SK-N-SH (cell line): ENCODE measurements around the gene UNC50. TPM values are rescaled to one million over a fixed set of nuclear protein-coding genes. Genes with fewer than 3 reads are reported as not detected.

Experiments
- CTCF ChIA-PET: fragments of 300-600, 350-600 bp; formaldehyde crosslinking; extraction: SDS; loops from one replicate; lab custom pipeline; 2021; lab: Yijun Ruan, JAX
- POLR2A ChIA-PET: fragments of 350-600 bp; sonication (Branson Sonifier 250); formaldehyde crosslinking; extraction: SDS; loops from one replicate; lab custom pipeline; 2020; ENCODE audit warnings: antibody characterized with exemption, inconsistent platforms; lab: Yijun Ruan, JAX
- DNase-seq: peaks from one replicate; pipeline ENCODE4 v3.0.0; 2012
- H2AFZ ChIP-seq: fragments of 200-600 bp; sonication (generic); 2 replicates; pipeline ENCODE4 v1.8.1; 2016; ENCODE audit warnings: antibody characterized with exemption, mild to moderate bottlenecking, low read depth
- H3F3A ChIP-seq: fragments of 200-600 bp; sonication (generic); replicated peaks from 2 replicates; pipeline ENCODE3; 2016; ENCODE audit warnings: antibody characterized with exemption, mild to moderate bottlenecking; ENCODE audit not compliant: insufficient read depth
- H3K27ac ChIP-seq, 2 experiments: fragments of 200-500 bp in 1 of 2; fragments of 200-600 bp in 1 of 2; sonication (Bioruptor generic) in 1 of 2; sonication (generic), shearing (Covaris generic) in 1 of 2; 2 replicates each; pipeline versions ENCODE4 v1.5.1 to v1.6.1; 2014 to 2016; ENCODE audit warnings: low read depth in 2 of 2, inconsistent platforms in 1 of 2, low read length in 1 of 2, mild to moderate bottlenecking in 1 of 2, mixed read lengths in 1 of 2
- H3K27me3 ChIP-seq: fragments of 200-600 bp; sonication (generic), shearing (Covaris generic); 2 replicates; pipeline ENCODE4 v1.6.1; 2016; ENCODE audit warnings: mixed run types; ENCODE audit not compliant: insufficient read depth
- H3K36me3 ChIP-seq, 2 experiments: fragments of 200-500 bp in 1 of 2; fragments of 200-600 bp in 1 of 2; sonication (Bioruptor generic) in 1 of 2; sonication (generic) in 1 of 2; replicated peaks in 1 of 2; 2 replicates each; pipeline versions ENCODE3 to v1.5.1; 2014 to 2016; ENCODE audit warnings: low read length in 1 of 2, mild to moderate bottlenecking in 1 of 2; ENCODE audit not compliant: insufficient read depth in 2 of 2, control insufficient read depth in 1 of 2
- H3K4me1 ChIP-seq, 2 experiments: fragments of 200-500 bp in 1 of 2; fragments of 200-600 bp in 1 of 2; sonication (Bioruptor generic) in 1 of 2; sonication (generic), shearing (Covaris generic) in 1 of 2; 2 replicates each; pipeline versions ENCODE4 v1.5.1 to v1.6.1; 2014 to 2016; ENCODE audit warnings: low read depth in 1 of 2, low read length in 1 of 2, mixed run types in 1 of 2; ENCODE audit not compliant: insufficient read depth in 2 of 2, control insufficient read depth in 1 of 2
- H3K4me2 ChIP-seq: fragments of 200-600 bp; sonication (generic), shearing (Covaris generic); 2 replicates; pipeline ENCODE4 v1.6.1; 2017; ENCODE audit warnings: mixed run types
- H3K4me3 ChIP-seq, 2 experiments: fragments of 200-500 bp in 1 of 2; fragments of 200-600 bp in 1 of 2; sonication (Bioruptor generic) in 1 of 2; sonication (generic), shearing (Covaris generic) in 1 of 2; 2 replicates each; pipeline versions ENCODE4 v1.5.1 to v1.8.1; 2014 to 2016; ENCODE audit warnings: low read depth in 2 of 2, inconsistent platforms in 1 of 2, low read length in 1 of 2, mild to moderate bottlenecking in 1 of 2, mixed read lengths in 1 of 2, moderate library complexity in 1 of 2
- H3K79me2 ChIP-seq: fragments of 200-600 bp; sonication (generic); 2 replicates; pipeline ENCODE4 v1.8.1; 2017; ENCODE audit warnings: mild to moderate bottlenecking; ENCODE audit not compliant: insufficient read depth
- H3K9ac ChIP-seq: fragments of 200-600 bp; sonication (generic); 2 replicates; pipeline ENCODE4 v1.6.1; 2017; ENCODE audit warnings: mixed run types
- H3K9me2 ChIP-seq: fragments of 200-600 bp; sonication (generic); 2 replicates; pipeline ENCODE4 v1.6.1; 2017; ENCODE audit warnings: mixed run types
- H3K9me3 ChIP-seq: fragments of 200-600 bp; sonication (generic); 2 replicates; pipeline ENCODE4 v1.6.1; 2017; ENCODE audit warnings: mixed run types, mild to moderate bottlenecking, moderate library complexity
- H4K20me1 ChIP-seq: fragments of 200-600 bp; sonication (generic); 2 replicates; pipeline ENCODE4 v1.6.1; 2017; ENCODE audit warnings: mild to moderate bottlenecking, mixed run types; ENCODE audit not compliant: insufficient read depth
- ELF1 ChIP-seq: IDR thresholded peaks from 2 replicates; pipeline ENCODE4 v1.4.0; 2012
- FOXM1 ChIP-seq: IDR thresholded peaks from 2 replicates; pipeline ENCODE4 v1.4.0; 2012; ENCODE audit warnings: low read depth, mild to moderate bottlenecking
- GABPA ChIP-seq: IDR thresholded peaks from 2 replicates; pipeline ENCODE4 v1.4.0; 2012; ENCODE audit warnings: low read depth, mild to moderate bottlenecking
- GATA2 ChIP-seq: sonication (generic); formaldehyde crosslinking; IDR thresholded peaks from 2 replicates; pipeline ENCODE4 v1.5.0; 2020; ENCODE audit warnings: mild to moderate bottlenecking, missing genetic modification reagents
- MEF2A ChIP-seq: IDR thresholded peaks from 2 replicates; pipeline ENCODE4 v1.4.0; 2012; ENCODE audit warnings: low read depth, borderline replicate concordance
- POLR2AphosphoS5 ChIP-seq: IDR thresholded peaks from 2 replicates; pipeline ENCODE4 v1.6.1; 2012; ENCODE audit warnings: low read depth, low read length
- RCOR1 ChIP-seq: fragments of 150-350 bp; IDR thresholded peaks from 2 replicates; pipeline ENCODE4 v1.6.1; 2017; ENCODE audit warnings: antibody characterized with exemption, low read length
- RXRA ChIP-seq: IDR thresholded peaks from 2 replicates; pipeline ENCODE4 v1.4.0; 2012; ENCODE audit warnings: low read depth, mild to moderate bottlenecking, borderline replicate concordance
- SIN3A ChIP-seq: IDR thresholded peaks from 2 replicates; pipeline ENCODE4 v1.6.1; 2012; ENCODE audit warnings: low read depth, mild to moderate bottlenecking, low read length, moderate library complexity, borderline replicate concordance
- TAF1 ChIP-seq: IDR thresholded peaks from 2 replicates; pipeline ENCODE4 v1.6.1; 2012; ENCODE audit warnings: low read depth, mild to moderate bottlenecking, low read length, moderate library complexity, borderline replicate concordance
- WGBS: methylation state at CpG from one replicate; pipeline ENCODE4 v1.1.6; 2017; ENCODE audit warnings: low lambda C conversion rate; 5-methylcytosine and 5-hydroxymethylcytosine counted together
- polyA plus RNA-seq, 3 experiments: library from polyadenylated mRNA; depleted of rRNA; stranded (reverse); fragments of >200 nt; gene quantifications; 2 replicates each; pipeline ENCODE4 v1.2.3, GENCODE V29; 2012
- TF ChIP-seq, protein P1 (sequence below): IDR thresholded peaks from 2 replicates; pipeline ENCODE4; 2012
- TF ChIP-seq, protein P2 (sequence below): fragments of 200-600 bp; sonication (generic); IDR thresholded peaks from 2 replicates; pipeline ENCODE4 v1.6.1; 2017; ENCODE audit warnings: antibody characterized with exemption, mild to moderate bottlenecking, moderate library complexity
- TF ChIP-seq, protein P3 (sequence below): fragments of 150-350 bp; IDR thresholded peaks from 2 replicates; pipeline ENCODE4 v1.6.1; 2016; ENCODE audit warnings: mild to moderate bottlenecking, low read depth, low read length
- TF ChIP-seq, protein P4 (sequence below): IDR thresholded peaks from 2 replicates; pipeline ENCODE4 v1.4.0; 2012; ENCODE audit warnings: low read depth
- TF ChIP-seq, protein P5 (sequence below): IDR thresholded peaks from 2 replicates; pipeline ENCODE4 v1.4.0; 2012; ENCODE audit warnings: low read depth, borderline replicate concordance
- TF ChIP-seq, protein P6 (sequence below): fragments of 150-350 bp; IDR thresholded peaks from 2 replicates; pipeline ENCODE4 v1.6.1; 2017; ENCODE audit warnings: antibody characterized with exemption, low read length, low read depth, borderline replicate concordance

UNC50 gene
- polyA plus RNA-seq, 1 of the 3 experiments (the other 2 are of a cell fraction) = 46.9 TPM

DNA sequence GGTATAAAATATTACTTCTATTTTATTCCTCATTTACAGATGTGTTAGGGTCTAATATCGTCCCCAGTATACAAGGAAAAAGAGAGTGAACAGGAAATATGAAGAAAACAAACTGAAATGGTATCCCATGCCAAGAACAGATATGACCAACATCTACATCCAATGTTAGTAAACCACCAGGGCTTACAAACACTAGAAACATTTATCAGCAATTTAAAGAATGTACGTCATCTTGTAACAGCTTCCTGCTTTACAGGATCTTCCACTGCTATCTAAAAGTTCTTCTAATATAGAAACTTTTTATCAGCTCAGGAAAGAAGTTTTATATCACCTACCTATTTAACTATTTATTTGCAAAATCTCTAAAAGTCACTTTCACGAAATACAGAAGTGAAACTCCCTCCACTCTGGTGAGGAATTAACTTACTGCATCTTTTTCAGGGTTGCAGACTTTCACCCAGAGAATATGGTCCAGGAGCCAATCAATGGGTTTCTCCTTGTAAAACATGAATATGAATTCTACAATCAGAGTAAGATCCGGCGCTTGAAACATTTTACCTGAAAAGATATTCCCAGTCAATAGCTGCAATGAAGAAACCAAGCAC is 35.2 kb downstream of the UNC50 start:
- H3K9me3 ChIP-seq = no peaks in the 10 kb centered on the region
- DNase-seq = no peak
- H3K27ac ChIP-seq = no peak overlapping the region
- no peaks in the 10 kb centered on the region for H3K27me3 ChIP-seq
- ChIA-PET POLR2A (no interaction called here), CTCF (no interaction called here)
- H4K20me1 ChIP-seq = no peaks in the 10 kb centered on the region
- H3K4me2 ChIP-seq = no peak overlapping the region
- no peak overlapping the region for H3K9ac ChIP-seq
- H3K36me3 ChIP-seq = no peaks in the 10 kb centered on the region
- H3K79me2 ChIP-seq = no peaks in the 10 kb centered on the region
- WGBS = 63% methylated on average over 5 of the region's 5 CpGs
- H3K4me3 ChIP-seq = no peak overlapping the region
- H3F3A ChIP-seq = no peaks in the 10 kb centered on the region
- no peak for TF ChIP-seq RCOR1
- no peaks in the 10 kb centered on the region for H3K4me1 ChIP-seq
- H3K9me2 ChIP-seq = no peaks in the 10 kb centered on the region
- H2AFZ ChIP-seq = 0 out of 2 replicates have a peak overlapping the region, but pooled peaks have one; percentile 6

DNA sequence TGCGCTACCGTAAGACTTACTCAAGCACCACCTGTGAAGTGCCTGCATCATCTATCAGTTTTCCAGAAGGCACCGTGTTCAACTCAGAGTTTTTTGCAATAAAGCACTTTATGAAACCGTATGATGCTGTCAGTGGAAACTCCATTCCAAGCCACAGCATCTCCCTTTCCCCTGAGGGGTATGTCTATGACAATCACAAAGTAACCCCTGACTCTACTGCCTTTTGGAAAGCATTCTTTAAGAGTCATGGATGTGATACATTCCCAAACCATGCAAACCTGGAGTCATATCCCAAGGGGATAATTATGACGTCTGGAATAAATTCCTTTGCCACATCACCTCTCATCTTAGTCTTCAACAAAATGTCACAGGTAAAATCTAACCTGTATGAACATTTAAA is 39.2 kb downstream of the UNC50 start:
- H3K36me3 ChIP-seq = no peaks in the 10 kb centered on the region
- WGBS = 62% methylated on average over 5 of the region's 5 CpGs
- DNase-seq = no peak
- TF ChIP-seq FOXM1 = no peak
- no peak for TF ChIP-seq RXRA
- no peak for TF ChIP-seq MEF2A
- no peak for TF ChIP-seq SIN3A
- TF ChIP-seq, protein P1, sequence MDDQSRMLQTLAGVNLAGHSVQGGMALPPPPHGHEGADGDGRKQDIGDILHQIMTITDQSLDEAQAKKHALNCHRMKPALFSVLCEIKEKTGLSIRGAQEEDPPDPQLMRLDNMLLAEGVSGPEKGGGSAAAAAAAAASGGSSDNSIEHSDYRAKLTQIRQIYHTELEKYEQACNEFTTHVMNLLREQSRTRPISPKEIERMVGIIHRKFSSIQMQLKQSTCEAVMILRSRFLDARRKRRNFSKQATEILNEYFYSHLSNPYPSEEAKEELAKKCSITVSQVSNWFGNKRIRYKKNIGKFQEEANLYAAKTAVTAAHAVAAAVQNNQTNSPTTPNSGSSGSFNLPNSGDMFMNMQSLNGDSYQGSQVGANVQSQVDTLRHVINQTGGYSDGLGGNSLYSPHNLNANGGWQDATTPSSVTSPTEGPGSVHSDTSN = no peak
- TF ChIP-seq TAF1 = no peak
- TF ChIP-seq, protein P2, sequence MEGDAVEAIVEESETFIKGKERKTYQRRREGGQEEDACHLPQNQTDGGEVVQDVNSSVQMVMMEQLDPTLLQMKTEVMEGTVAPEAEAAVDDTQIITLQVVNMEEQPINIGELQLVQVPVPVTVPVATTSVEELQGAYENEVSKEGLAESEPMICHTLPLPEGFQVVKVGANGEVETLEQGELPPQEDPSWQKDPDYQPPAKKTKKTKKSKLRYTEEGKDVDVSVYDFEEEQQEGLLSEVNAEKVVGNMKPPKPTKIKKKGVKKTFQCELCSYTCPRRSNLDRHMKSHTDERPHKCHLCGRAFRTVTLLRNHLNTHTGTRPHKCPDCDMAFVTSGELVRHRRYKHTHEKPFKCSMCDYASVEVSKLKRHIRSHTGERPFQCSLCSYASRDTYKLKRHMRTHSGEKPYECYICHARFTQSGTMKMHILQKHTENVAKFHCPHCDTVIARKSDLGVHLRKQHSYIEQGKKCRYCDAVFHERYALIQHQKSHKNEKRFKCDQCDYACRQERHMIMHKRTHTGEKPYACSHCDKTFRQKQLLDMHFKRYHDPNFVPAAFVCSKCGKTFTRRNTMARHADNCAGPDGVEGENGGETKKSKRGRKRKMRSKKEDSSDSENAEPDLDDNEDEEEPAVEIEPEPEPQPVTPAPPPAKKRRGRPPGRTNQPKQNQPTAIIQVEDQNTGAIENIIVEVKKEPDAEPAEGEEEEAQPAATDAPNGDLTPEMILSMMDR = no peak
- TF ChIP-seq, protein P3, sequence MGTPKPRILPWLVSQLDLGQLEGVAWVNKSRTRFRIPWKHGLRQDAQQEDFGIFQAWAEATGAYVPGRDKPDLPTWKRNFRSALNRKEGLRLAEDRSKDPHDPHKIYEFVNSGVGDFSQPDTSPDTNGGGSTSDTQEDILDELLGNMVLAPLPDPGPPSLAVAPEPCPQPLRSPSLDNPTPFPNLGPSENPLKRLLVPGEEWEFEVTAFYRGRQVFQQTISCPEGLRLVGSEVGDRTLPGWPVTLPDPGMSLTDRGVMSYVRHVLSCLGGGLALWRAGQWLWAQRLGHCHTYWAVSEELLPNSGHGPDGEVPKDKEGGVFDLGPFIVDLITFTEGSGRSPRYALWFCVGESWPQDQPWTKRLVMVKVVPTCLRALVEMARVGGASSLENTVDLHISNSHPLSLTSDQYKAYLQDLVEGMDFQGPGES = no peak
- no peak for TF ChIP-seq GABPA
- TF ChIP-seq POLR2AphosphoS5 = no peak
- TF ChIP-seq, protein P4, sequence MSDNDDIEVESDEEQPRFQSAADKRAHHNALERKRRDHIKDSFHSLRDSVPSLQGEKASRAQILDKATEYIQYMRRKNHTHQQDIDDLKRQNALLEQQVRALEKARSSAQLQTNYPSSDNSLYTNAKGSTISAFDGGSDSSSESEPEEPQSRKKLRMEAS = no peak
- no peak for TF ChIP-seq ELF1
- TF ChIP-seq GATA2 = no peak
- TF ChIP-seq, protein P5, sequence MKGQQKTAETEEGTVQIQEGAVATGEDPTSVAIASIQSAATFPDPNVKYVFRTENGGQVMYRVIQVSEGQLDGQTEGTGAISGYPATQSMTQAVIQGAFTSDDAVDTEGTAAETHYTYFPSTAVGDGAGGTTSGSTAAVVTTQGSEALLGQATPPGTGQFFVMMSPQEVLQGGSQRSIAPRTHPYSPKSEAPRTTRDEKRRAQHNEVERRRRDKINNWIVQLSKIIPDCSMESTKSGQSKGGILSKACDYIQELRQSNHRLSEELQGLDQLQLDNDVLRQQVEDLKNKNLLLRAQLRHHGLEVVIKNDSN = no peak
- TF ChIP-seq, protein P6, sequence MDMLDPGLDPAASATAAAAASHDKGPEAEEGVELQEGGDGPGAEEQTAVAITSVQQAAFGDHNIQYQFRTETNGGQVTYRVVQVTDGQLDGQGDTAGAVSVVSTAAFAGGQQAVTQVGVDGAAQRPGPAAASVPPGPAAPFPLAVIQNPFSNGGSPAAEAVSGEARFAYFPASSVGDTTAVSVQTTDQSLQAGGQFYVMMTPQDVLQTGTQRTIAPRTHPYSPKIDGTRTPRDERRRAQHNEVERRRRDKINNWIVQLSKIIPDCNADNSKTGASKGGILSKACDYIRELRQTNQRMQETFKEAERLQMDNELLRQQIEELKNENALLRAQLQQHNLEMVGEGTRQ = no peak
- no peaks in the 10 kb centered on the region for H3K79me2 ChIP-seq
- no peaks in the 10 kb centered on the region for H3K4me1 ChIP-seq
- H3K27me3 ChIP-seq = no peaks in the 10 kb centered on the region
- H3K9ac ChIP-seq = no peak overlapping the region
- ChIA-PET POLR2A (no interaction called here), CTCF (interaction anchor here (2.2 kb wide), 1 partner anchor 184 kb away, joined by 64 read pairs; no protein-coding TSS in a partner anchor)
- H4K20me1 ChIP-seq = no peaks in the 10 kb centered on the region
- no peak overlapping the region for H2AFZ ChIP-seq
- H3K9me3 ChIP-seq = no peaks in the 10 kb centered on the region
- no peak overlapping the region for H3K4me3 ChIP-seq
- no peaks in the 10 kb centered on the region for H3F3A ChIP-seq
- H3K4me2 ChIP-seq = no peak overlapping the region
- no peak overlapping the region for H3K27ac ChIP-seq
- no peaks in the 10 kb centered on the region for H3K9me2 ChIP-seq
